Dendritic cell treated with granulocyte-macrophage colony-stimulating factor and Interleukin-4, amounts not matched to agents 40 ng/mL and 50 ng/mL, for 4 days (primary cell): Measurements from ENCODE around the gene FXYD5.
"Not testable (repeated sequence)": the region's sequence is repeated elsewhere in the genome, so short reads cannot be mapped to it uniquely, and the experiment has no call there.

Source experiments
- H3K27ac Mint-ChIP-seq: one replicate; pipeline ENCODE4 v1.8.0; 2022; ENCODE audit warnings: mild to moderate bottlenecking, mixed read lengths
- H3K27me3 Mint-ChIP-seq: one replicate; pipeline ENCODE4 v1.8.0; 2022; ENCODE audit warnings: mild to moderate bottlenecking, mixed read lengths
- H3K36me3 Mint-ChIP-seq: one replicate; pipeline ENCODE4 v1.8.0; 2022; ENCODE audit warnings: low read depth, mixed read lengths
- H3K4me1 Mint-ChIP-seq: one replicate; pipeline ENCODE4 v1.8.0; 2022; ENCODE audit warnings: low read depth, mixed read lengths
- H3K4me3 Mint-ChIP-seq: one replicate; pipeline ENCODE4 v1.8.0; 2022; ENCODE audit warnings: mild to moderate bottlenecking, moderate library complexity, mixed read lengths
- H3K9me3 Mint-ChIP-seq: one replicate; pipeline ENCODE4 v1.8.0; 2022; ENCODE audit warnings: mixed read lengths
- intact Hi-C: fragments of 100-400 bp; cut with micrococcal nuclease; formaldehyde crosslinking; loops from one replicate; pipeline ENCODE4 v1.15.0; 2022

FXYD5 gene

DNA sequence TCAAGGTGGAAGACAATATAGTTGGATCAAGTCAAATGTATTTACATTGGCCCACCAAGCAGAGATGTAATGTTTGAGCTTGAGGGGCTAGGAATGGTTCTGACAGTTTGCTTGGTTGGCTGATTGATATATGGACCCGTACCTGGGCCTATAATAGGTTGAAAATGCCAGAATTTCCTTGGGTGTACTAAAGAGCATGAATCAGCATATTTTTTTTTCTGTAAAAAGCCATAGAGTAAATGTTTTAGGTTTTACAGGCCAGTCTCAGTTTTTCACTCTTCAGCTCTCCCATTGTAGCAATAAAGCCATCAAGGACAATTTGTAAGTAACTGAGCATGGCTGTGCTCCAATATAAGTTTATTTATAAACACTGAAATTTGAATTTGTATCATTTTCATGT lies 26.9 kb downstream of the FXYD5 start:
- intact Hi-C loops = no loop called here
- Mint-ChIP-seq H3K36me3 (no peaks in the 10 kb centered on the region), H3K4me3 (no peak overlapping the region), H3K9me3 (no peaks in the 10 kb centered on the region), H3K4me1 (peaks cover under 1% of the 10 kb centered on the region), H3K27me3 (peaks cover 12% of the 10 kb centered on the region), H3K27ac (no peak overlapping the region)

DNA sequence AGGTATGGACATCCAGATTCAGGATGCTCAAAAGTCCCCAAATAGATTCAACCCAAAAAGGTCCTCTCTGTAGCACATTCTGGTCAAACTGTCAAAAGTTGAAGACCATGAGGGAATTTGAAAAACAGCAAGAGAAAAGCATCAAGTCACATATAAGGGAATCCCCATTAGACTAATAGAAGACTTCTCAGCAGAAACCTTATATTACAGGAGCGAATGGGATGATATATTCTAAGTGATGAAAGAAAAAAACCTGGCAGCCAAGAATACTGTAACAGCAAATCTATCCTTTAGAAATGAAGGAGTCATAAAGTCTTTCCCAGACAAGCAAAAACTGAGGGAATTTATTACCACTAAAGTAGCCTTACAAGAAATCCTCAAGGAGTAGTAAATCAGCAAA lies 29.7 kb downstream of the FXYD5 start:
- intact Hi-C loops = no loop called here
- no peak overlapping the region for H3K4me3 Mint-ChIP-seq
- H3K27ac Mint-ChIP-seq = no peak overlapping the region
- H3K4me1 Mint-ChIP-seq = no peaks in the 10 kb centered on the region
- H3K36me3 Mint-ChIP-seq = no peaks in the 10 kb centered on the region
- H3K27me3 Mint-ChIP-seq = peaks cover 9% of the 10 kb centered on the region
- H3K9me3 Mint-ChIP-seq = no peaks in the 10 kb centered on the region

DNA sequence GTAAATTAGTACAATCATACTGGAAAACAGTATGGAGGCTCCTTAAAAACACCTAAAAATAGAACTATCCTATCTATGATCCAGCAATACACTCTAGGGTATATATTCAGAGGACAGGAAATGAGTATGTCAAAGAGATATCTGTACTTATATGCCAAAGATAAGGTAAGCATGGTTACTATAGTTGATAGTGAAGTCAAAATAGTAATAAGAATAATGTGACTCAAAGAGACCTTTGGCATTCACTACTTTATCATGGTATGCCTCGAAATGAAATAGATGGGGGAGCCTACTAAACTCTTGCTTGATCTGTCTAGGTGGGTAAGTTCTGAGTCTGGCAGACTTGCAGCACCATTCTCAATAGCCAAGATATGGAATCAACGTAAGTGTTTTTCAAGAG lies 30.3 kb downstream of the FXYD5 start:
- Mint-ChIP-seq H3K27ac (no peak overlapping the region), H3K9me3 (no peaks in the 10 kb centered on the region), H3K36me3 (no peaks in the 10 kb centered on the region), H3K4me1 (no peaks in the 10 kb centered on the region), H3K27me3 (peaks cover 5% of the 10 kb centered on the region), H3K4me3 (no peak overlapping the region)
- intact Hi-C loops = no loop called here

DNA sequence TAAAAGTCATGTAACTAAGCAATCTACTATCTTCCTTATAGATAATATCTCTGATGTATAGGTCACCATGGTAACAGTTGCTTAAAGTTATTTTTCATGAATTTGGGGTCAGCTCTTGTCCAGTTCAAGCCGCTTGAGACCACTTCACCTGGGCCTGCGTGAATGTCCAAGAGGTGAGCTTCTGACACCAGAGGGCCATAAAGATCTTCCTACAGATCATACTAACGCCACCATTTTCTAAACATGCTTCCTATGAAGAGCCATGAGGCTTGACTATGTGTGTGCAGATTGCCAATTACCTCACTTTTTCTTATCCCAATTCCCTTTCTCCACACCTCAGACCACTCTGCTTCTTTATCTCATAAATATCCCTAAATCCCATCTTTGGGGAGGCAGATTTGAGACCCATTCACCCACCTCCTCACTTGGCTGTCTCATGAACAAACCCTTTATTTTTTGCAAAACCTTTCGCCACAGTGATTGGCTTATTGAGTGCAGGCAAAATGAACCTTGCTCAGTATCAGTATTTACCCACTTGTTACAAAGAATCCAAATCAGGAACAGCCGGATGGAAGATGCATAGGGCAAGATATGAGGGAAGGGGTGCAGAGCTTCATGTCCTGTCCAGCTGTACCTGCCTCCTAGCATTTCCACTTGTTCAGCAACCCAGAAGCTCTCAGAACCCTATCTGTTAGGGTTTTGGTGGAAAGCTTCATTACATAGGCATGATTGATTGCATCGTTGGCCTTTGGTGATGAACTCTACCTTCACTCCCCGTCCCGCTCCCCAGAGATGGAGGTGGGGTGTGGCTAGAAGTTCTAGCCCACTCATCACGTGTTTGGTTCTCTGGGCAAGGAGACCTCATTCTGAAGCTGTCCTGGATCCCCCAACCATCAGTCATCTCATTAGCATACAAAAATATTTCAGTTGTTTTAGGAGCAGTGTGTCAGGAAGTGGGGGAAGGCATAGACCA lies 39.8 kb downstream of the FXYD5 start:
- intact Hi-C loops = loop anchor here (10.0 kb wide), 1 partner anchor 51 kb away; the partner anchor contains the start of gene LSR
- peaks cover 17% of the 10 kb centered on the region for H3K27me3 Mint-ChIP-seq
- H3K4me3 Mint-ChIP-seq = no peak overlapping the region

DNA sequence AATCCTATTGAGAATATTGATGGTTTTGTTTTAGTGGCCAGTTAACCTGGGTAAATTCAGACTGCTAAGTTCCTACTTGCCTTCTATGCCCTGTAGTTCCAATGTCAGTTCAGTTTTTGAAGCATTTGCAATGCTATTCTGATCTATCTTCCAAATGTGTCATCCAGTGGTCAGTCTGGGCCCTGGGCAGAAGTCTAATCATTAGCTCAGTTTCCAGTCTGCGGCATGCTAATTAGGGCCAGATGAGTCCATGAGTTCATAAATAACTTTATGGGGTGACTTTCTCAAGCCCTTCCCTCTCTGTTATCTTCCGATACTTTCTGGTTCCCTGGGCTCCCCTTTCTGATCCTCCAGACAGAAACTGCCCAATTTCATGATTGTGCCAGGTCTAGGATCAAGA lies 41.3 kb downstream of the FXYD5 start:
- Mint-ChIP-seq H3K27ac (no peak overlapping the region), H3K4me3 (no peak overlapping the region), H3K27me3 (peaks cover 21% of the 10 kb centered on the region), H3K4me1 (peaks cover 5% of the 10 kb centered on the region), H3K36me3 (no peaks in the 10 kb centered on the region), H3K9me3 (no peaks in the 10 kb centered on the region)
- intact Hi-C loops = loop anchor here (10.0 kb wide), 1 partner anchor 49 kb away; the partner anchor contains the start of gene LSR

More for the DNA sequence above, 39.8 kb downstream of the FXYD5 start:
- H3K9me3 Mint-ChIP-seq = no peaks in the 10 kb centered on the region
- H3K4me1 Mint-ChIP-seq = peaks cover 5% of the 10 kb centered on the region
- H3K36me3 Mint-ChIP-seq = no peaks in the 10 kb centered on the region
- no peak overlapping the region for H3K27ac Mint-ChIP-seq

DNA sequence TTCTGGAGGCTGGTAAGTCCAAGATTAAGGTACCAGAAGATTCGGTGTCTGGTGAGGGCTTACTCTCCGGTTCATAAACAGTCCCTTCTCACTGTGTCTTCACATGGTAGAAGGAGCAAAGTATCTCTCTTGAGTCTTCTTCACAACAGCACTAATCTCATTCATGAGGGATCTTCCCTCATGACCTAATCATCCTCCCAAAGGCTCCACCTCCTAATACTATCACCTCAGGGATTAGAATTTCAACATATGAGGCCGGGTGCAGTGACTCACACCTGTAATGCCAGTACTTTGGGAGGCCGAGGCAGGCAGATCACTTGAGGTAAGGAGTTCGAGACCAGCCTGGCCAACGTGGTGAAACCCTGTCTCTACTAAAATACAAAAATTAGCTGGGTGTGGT lies 42.3 kb downstream of the FXYD5 start:
- H3K9me3 Mint-ChIP-seq, H3K27ac Mint-ChIP-seq, H3K4me3 Mint-ChIP-seq, H3K36me3 Mint-ChIP-seq, H3K4me1 Mint-ChIP-seq: not testable (repeated sequence)
- H3K27me3 Mint-ChIP-seq = peaks cover 21% of the 10 kb centered on the region
- intact Hi-C loops = loop anchor here (10.0 kb wide), 1 partner anchor 48 kb away; the partner anchor contains the start of gene LSR

DNA sequence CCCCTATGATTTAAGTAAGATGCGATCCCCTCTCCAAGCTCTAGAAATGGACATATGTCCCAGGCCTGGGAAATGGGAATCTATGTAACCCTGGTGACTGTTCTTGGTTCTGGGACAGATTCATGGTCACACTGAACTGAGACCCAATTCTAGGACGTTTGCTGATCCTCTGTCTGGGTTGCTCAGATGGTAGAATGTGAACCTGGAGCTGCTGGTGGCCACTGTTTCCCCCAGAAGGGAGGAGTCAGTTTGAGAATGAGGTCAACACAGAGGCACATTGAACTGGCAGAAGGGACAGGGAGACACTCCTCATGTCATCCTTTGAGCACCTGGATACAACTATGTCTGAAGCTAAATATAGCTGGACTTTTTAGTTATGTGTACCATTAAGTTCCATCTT lies 44.9 kb downstream of the FXYD5 start:
- H3K4me3 Mint-ChIP-seq = no peak overlapping the region
- intact Hi-C loops = loop anchor here (10.0 kb wide), 1 partner anchor 45 kb away; the partner anchor contains the start of gene LSR
- no peaks in the 10 kb centered on the region for H3K36me3 Mint-ChIP-seq
- H3K9me3 Mint-ChIP-seq = no peaks in the 10 kb centered on the region
- peaks cover 21% of the 10 kb centered on the region for H3K27me3 Mint-ChIP-seq
- H3K4me1 Mint-ChIP-seq = peaks cover 18% of the 10 kb centered on the region
- H3K27ac Mint-ChIP-seq = no peak overlapping the region

DNA sequence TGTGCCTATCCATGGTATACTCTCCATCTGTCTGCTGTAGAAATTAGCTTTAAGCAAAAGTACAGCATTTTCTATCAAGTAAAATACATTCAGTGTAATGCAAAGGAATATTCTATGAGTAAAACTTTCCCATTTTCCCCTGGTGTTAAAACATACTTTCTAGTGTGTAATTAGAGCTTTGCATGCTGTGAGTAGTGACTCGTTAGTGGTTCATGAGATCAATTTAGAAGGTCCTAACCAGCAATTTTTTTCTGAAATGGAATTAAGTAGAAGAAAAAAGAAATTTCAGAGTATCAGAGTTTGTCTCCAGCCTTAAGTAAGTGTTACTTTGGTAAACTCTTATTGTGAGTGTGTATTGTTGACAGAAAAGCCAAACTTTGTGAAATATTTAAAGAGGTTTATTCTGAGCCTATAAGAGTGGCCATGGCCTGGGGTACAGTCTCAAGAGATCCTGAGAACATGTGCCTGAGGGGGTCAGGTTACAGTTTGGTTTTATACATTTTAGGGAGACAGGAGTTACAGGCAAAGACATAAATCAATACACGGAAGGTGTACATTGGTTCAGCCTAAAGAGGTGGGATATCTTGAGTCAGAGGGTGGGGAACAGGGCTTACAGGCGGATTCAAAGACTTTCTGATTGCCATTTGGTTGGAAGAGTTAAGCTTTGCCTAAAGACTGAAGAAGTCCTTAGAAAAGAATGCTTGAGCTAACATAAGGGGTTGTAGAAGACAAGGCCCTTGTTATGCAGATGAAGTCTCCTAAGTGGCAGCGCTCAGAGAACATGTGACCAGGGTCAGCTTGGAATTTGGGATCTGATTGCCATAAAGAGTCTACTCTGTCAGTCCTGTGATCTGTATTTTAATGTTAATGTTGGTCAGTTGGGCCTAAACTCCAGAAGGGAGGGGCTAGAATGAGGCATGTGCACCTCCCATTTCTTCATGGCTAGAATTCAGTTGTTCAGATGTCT lies 48.5 kb downstream of the FXYD5 start:
- peaks cover 24% of the 10 kb centered on the region for H3K27me3 Mint-ChIP-seq
- no peaks in the 10 kb centered on the region for H3K36me3 Mint-ChIP-seq
- intact Hi-C loops = loop anchor here (10.0 kb wide), 1 partner anchor 48 kb away; the partner anchor contains the start of gene FXYD5
- H3K9me3 Mint-ChIP-seq = no peaks in the 10 kb centered on the region
- peaks cover 44% of the 10 kb centered on the region for H3K4me1 Mint-ChIP-seq
- no peak overlapping the region for H3K4me3 Mint-ChIP-seq
- peak overlapping the region; percentile 85 for H3K27ac Mint-ChIP-seq

DNA sequence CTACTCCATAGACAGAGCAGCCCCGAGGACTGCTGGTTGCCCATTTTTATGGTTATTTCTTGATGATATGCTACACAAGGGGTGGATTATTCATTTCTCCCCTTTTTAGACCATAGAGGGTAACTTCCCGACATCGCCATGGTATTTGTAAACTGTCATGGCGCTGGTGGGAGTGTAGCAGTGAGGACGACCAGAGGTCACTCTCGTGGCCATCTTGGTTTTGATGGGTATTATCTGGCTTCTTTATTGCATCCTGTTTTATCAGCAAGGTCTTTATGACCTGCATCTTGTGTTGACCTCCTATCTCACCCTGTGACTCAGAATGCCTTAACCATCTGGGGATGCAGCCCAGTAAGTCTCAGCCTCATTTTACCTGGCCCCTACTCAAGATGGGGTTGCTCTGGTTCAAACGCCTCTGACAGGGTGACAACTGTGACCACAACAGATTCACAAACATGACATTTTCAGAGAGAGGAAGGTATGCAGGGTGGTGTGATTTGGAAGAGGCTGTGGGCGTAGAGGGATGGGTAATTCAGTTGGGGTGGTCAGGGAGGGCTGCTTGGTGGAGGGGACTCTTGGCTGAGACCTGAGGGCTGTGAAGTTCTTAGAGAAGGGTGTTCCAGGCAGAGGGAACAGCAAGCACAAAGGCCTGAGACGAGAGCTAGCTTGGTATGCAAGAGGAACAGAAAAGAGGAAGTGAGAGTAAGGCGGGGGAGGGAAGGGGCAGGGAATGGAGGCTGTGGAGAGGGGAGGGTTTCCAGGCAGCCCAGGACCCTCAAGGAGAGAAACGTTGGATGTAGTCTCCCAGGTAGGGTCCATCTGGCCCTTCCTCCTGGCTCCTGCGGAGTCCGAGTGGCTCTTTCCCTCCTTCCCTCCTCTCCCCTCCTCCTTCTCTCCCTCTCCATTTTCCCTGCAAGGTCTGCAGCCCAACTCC lies 50.5 kb downstream of the FXYD5 start:
- H3K36me3 Mint-ChIP-seq = no peaks in the 10 kb centered on the region
- H3K27ac Mint-ChIP-seq = peak overlapping the region; percentile 85
- intact Hi-C loops = loop anchor here (10.0 kb wide), 1 partner anchor 50 kb away; the partner anchor contains the start of gene FXYD5
- no peaks in the 10 kb centered on the region for H3K9me3 Mint-ChIP-seq
- peaks cover 13% of the 10 kb centered on the region for H3K27me3 Mint-ChIP-seq
- H3K4me1 Mint-ChIP-seq = peaks cover 44% of the 10 kb centered on the region
- H3K4me3 Mint-ChIP-seq = no peak overlapping the region

DNA sequence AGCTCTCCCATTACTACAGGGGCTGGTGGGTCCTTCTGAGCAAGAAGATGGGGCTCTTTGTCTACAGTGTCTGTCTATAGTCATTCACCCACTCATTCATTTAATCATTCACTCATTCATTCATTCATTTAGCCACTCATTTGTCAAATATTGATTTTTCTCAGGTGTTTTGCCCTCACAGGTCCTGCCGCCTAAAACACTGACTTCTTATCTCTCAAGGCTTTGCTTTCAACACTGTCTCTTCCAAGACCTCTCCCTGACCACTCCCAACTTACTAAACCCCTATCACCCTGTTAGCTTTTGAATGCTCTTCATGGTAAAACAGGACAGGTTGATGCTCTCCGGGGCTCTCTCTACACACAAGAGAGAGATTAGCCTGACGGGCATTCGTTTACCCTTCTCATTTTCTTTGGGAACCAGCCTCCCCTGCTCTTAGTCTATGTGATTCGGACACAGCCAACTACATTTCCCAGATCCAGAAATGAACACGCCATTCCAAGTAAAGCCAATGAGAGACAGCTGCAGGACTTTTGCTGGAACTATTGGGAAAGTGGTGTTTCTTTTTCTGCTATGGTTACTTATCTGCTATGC lies 51.3 kb downstream of the FXYD5 start:
- Mint-ChIP-seq H3K4me3 (no peak overlapping the region), H3K36me3 (no peaks in the 10 kb centered on the region), H3K9me3 (no peaks in the 10 kb centered on the region), H3K4me1 (peaks cover 47% of the 10 kb centered on the region), H3K27me3 (peaks cover 11% of the 10 kb centered on the region), H3K27ac (peak overlapping the region; percentile 85)
- intact Hi-C loops = loop anchor here (10.0 kb wide), 1 partner anchor 51 kb away; the partner anchor contains the start of gene FXYD5

DNA sequence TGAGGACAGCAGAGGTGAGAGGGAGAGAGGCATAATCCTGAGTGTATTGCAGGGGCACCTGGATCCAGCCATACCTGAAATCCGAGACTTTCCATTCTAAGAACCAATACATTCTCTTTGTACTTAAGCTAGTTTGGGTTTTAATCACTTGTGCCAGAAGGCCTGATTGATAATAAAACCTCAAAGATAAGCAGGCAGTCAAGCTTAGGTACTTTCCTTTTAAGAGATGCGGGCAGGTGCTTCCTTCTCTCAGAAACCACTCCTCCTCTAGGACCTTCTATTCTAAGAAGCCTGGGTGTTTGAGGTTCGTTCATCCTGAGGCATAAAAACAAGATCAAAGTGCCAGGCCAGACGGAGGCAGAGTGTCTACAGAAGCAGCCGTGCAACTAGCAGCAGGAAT lies 51.8 kb downstream of the FXYD5 start:
- Mint-ChIP-seq H3K27ac (peak overlapping the region; percentile 41), H3K27me3 (peaks cover 8% of the 10 kb centered on the region), H3K4me1 (peaks cover 50% of the 10 kb centered on the region), H3K36me3 (no peaks in the 10 kb centered on the region), H3K9me3 (no peaks in the 10 kb centered on the region), H3K4me3 (no peak overlapping the region)
- intact Hi-C loops = loop anchor here (10.0 kb wide), 1 partner anchor 52 kb away; the partner anchor contains the start of gene FXYD5

DNA sequence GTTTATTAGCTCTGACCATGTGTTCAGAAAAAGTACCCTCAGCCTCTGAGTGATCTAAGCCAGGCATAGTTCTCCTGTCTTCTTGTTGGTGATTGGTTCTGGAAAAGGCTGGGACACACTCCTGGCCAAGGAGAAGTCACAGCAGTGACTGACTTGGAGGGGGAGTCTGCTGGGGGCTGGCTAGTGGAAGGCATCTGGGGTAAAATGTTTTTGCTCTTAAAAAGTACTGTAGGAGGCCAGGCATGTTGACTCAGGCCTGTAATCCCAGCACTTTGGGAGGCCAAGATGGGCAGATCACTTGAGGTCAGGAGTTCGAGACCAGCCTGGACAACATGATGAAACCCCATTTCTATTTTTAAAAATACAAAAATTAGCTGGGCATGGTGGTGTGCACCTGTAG lies 52.3 kb downstream of the FXYD5 start:
- H3K36me3 Mint-ChIP-seq = no peaks in the 10 kb centered on the region
- intact Hi-C loops = loop anchor here (10.0 kb wide), 1 partner anchor 52 kb away; the partner anchor contains the start of gene FXYD5
- peaks cover 55% of the 10 kb centered on the region for H3K4me1 Mint-ChIP-seq
- H3K9me3 Mint-ChIP-seq = no peaks in the 10 kb centered on the region
- no peak overlapping the region for H3K4me3 Mint-ChIP-seq
- H3K27ac Mint-ChIP-seq = peak overlapping the region; percentile 41
- peaks cover 8% of the 10 kb centered on the region for H3K27me3 Mint-ChIP-seq
